ENCODE data around the gene CD2.

CD2 gene

DNA sequence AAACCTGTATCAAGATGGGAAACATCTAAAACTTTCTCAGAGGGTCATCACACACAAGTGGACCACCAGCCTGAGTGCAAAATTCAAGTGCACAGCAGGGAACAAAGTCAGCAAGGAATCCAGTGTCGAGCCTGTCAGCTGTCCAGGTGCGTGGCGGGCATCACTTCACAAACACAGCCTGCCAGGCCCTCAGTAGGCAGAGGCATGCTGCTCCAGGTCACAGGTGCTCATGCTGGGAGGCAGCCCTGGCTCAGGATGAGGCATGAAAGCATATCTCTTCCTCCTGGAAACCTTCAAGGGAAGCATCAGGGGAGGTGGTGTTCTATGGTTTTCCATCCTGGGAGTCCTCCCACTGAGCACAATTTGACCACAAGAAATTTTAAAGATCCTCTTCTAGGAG, 6.3 kb downstream of the CD2 start:
- no peak for FAIRE-seq
- DNase-seq (ENCODE audit: low spot score), result no peak

DNA sequence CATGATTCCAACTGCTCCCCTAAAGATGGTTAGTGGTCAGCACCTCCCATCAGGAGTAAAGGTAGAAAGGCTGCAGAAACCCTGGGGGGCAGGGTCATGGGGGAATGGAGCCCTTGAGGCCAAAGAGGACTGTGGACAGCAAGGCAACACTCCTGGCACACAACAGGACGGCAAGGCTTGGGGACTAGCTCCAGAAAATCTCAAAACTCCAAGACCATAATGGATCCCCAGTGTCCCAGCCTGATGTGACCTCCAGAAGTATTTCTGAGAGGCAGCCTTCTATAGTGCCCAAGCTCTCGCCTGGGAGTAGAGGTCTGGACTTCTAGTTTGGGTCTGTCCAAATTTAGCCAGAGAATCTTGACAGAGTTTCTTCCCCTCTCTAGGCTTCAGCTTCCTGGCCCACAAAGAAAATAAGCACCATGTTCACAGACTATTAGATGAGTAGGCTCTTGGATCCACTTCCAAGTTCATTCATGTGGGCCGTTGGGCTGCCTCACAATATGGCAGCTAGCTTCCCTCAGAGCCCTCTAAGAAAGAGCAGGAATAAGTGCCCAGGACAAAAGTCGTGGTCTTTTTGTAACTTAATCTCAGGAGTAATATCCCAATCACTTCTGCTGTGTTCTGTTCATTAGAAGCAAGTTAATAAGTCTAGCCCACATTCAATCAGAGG, 6.9 kb downstream of the CD2 start:
- FAIRE-seq (no peak), DNase-seq (ENCODE audit: low spot score) (no peak)

DNA sequence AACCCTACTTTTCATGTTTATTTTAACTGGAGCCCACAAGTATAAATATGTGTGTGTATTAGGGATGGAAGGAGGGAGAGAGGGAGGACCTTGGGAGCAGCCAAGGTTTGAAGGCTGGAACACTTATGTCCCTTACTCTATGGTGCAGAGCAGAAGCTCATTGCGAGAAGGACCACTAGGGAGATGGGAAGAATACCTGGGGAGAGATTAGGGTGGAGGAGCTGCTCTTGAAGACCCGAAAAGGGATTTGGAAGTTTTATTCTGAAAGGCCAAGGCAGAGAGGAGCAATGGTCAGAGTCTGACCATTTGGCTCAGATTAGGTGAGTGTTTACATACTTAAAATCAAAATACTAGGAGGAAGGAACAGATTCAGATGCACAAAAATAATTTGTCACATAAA, 8.1 kb downstream of the CD2 start:
- no peak for DNase-seq (ENCODE audit: low spot score)
- FAIRE-seq, result no peak

DNA sequence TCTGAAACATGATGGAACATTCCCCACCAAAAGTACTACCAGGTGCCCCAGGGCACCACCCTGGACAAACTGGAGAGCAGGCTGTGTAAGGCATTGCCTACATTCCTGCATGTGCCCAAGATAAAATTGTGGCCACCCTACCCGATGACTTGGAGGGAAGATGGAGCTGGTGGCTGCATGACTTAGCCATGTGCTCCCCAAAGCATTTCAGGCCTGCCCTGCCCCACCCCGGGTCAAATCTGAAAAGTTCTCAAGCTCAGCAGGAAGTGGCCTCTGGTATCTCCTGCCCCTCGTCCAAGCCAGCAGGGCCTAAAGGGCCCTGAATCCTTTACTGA, 8.5 kb downstream of the CD2 start:
- FAIRE-seq (no peak), DNase-seq (ENCODE audit: low spot score) (no peak)

DNA sequence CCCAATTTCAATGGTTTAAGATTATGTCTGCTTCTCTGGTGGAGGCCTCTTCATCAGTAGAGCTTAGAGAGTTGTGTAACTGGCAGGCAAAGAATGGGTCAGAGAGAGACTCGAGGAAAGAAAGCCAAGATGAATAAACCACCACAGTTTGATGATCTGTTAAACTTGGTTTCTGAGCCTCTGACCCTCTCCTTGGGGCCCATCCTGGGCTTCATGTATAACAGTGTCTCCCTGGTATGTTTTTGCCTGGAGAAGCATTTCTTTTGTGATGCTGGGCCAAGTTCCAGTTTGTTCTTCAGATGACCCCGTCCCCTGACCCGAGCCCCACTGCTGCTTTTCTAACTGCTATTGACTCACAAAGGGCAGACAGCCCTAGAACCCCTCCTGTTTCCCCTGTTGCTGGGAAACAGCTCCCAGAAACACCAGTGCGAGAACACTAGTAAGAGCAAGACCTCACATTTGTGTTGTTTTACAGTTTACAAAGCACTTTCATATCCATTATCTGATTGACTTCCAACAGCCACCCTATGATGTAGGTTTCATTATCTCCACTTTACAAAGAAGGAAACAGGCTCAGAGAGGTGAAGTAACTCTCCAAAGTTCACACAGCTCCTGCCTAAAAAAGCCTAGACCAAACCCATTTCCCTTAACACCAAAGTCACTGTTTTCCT, 9.0 kb downstream of the CD2 start:
- no peak for DNase-seq (ENCODE audit: low spot score)
- FAIRE-seq, result no peak

DNA sequence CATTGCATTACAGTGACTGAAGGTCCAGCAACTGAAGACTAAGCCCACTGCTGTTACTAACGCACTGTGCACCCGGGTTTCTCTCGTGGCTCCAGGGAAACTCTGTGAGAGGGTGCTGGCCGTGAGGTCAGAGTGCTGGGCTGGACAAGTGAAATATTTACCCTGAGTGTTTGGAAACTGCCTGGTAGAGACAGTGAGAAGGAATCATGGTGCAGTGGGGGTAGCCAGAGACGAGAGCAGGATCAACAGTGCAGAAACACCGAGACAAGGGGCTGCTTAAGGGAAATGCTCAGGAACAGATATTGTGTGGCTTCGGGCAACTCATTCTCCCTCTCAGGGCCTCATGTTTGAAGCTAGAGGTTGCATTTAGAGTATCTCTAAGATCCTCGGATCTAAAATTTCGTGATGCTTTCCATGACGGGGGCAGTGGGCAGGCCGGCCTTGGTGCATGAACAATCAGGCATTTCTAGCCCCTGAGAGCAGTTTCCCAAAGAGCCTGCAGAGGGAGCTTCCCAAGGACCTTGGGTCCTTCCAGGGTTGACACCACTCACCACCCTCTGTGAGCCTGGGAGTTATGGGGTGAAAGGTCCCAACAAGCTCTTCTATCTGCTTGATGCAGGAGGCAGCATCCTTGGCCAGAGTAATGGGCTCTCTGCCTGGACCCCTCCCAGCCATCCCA, 9.7 kb downstream of the CD2 start:
- no peak for DNase-seq (ENCODE audit: low spot score)
- no peak for FAIRE-seq

DNA sequence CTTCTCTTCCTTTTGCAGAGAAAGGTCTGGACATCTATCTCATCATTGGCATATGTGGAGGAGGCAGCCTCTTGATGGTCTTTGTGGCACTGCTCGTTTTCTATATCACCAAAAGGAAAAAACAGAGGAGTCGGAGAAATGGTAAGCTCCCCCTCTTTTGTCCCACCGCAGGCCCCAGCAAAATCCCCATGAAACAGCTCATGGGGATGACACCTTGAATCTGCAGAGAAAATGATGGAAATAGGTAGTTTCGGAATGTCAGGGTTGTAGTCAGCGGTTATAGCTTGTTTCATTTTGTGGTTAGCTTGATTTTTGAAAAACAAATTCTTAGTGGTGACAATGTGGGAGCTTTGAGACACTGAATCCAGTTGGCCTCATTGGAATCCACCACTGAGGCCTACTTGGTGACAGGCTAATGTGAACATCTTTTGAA, 10.3 kb downstream of the CD2 start:
- DNase-seq (ENCODE audit: low spot score), result no peak

DNA sequence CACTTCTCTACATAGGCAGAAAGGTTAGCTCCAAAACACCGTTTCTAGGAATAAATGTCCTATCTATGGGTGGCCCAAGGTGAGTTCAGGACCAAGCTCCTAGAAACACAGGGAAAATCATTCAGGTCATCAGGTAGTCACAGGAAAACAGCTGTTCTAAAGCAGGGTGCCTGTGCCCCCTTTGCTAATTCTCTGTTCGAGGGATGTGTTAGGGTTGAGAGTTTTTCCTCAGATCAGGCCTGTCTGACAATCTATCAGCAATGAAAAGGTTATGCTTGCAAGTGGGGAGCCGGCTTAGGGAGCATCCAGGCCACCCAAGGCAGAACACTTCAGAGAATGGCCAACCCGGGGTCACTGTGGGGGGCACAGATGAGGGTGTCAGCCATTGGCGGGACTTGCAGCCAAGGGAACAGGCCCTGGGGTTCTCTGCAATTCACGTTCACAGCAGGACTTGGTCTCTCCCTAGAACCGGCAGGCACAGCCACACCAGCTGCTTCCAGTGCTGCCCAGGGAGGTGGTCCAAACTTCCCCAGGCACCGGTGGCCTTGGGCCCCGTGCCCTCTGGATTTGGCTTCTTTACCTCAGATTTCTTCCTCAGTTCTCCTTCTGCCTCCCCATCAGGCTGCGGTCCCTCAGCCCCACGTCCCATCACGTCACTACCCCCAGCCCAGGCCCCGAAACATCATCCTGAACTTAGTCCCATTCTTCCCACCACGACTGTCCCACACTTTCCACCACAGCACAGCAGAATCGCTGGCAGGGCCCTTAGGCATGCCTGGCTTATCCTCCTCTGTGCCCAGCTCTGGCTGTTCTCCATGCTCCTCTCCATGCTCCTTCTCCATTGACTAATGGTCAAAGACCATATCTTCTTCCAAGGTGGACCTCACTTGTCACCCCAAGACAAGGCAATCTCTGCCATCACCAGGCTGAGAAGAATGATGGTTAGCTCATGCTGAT, 11.0 kb downstream of the CD2 start:
- no peak for DNase-seq (ENCODE audit: low spot score)
- FAIRE-seq, result no peak

More for the DNA sequence above, 10.3 kb downstream of the CD2 start:
- FAIRE-seq, result no peak

DNA sequence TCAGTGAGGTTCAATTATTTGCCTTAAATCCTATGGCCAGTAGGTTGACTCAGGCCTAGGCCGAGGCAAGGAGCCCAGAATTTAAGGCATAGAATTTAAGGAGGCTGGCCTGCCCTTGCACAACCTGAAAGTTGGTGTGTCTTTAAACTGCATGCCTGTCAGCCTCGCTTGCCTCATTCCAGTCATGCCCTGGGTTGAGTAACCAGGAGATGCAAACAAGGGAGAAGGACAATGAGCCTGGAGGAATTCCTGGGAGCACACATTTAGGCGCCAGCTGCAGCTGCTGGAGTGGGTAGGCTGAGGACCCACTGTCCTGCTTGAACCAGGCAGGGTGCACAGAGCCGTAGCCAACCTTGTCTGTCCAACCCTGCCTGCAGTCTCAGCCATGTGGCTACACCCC, 11.7 kb downstream of the CD2 start:
- DNase-seq (ENCODE audit: low spot score) (no peak), FAIRE-seq (no peak)

DNA sequence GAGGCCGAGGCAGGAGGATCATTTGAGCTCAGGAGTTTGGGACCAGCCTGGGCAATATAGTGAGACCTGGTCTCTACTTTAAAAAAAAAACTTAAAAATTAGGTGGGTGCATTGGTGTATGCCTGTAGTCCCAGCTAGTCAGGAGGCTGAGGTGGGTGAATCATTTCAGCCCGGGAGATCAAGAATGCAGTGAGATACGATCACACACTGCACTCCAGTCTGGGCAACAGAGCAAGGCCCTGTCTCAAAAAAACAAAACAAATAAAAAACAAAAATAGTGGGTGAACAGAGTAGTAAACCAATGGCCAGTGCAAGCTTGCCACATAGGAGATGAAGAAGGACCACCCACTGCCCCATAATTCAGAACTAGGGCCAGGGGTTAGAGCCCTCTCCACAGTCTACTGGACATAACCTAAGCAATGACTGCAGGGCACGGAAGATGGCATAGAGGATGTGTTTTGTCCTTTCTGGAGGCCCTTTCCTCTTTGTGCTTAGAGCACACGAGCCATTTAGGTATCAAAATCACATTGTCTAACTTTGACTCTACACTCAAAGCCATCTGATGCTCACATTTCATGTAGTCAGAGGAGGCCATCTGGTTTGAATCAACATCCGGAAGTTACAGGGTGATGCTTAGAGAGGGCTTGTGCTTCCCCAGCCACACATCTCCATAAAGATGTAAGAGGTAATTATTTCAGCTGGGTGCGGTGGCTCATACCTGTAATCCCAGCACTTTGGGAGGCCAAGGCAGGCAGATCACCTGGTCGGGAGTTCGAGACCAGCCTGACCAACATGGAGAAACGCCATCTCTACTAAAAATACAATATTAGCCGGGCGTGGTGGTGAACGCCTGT, 12.6 kb downstream of the CD2 start:
- DNase-seq (ENCODE audit: low spot score), result no peak
- no peak for FAIRE-seq

DNA sequence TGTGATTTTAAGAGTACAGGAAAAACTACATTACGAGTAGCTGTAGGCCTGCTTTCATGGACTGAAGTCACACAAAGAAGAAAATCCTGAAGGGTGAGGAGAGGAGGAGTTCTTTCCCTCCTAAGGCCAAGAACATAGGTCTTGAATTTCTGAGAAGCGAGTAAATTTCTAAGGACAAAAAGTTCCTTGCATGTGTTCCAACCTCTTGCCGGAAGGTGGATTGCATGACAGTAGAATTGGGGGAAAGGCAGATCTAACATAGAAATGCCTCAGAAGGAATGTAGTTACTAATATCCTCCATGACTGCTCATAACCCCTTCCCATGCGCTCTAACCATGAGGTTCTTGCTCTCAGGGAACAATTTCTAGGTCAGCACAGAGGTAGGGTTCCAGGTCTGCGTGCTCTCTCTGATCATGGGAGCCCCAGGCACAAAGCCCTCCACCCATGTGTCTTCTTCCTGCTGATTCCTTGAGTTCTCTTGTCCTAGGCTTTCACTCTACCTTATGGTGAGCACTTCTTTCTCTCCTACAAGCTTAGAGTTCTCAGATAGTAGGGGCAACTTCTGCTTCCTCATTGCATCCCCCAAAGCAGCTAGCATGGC, 13.7 kb downstream of the CD2 start:
- FAIRE-seq, result no peak
- DNase-seq (ENCODE audit: low spot score), result no peak

DNA sequence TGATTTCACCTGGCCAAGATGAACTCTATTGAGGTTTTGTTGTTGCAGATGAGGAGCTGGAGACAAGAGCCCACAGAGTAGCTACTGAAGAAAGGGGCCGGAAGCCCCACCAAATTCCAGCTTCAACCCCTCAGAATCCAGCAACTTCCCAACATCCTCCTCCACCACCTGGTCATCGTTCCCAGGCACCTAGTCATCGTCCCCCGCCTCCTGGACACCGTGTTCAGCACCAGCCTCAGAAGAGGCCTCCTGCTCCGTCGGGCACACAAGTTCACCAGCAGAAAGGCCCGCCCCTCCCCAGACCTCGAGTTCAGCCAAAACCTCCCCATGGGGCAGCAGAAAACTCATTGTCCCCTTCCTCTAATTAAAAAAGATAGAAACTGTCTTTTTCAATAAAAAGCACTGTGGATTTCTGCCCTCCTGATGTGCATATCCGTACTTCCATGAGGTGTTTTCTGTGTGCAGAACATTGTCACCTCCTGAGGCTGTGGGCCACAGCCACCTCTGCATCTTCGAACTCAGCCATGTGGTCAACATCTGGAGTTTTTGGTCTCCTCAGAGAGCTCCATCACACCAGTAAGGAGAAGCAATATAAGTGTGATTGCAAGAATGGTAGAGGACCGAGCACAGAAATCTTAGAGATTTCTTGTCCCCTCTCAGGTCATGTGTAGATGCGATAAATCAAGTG, 14.3 kb downstream of the CD2 start:
- FAIRE-seq, result no peak
- no peak for DNase-seq (ENCODE audit: low spot score)

DNA sequence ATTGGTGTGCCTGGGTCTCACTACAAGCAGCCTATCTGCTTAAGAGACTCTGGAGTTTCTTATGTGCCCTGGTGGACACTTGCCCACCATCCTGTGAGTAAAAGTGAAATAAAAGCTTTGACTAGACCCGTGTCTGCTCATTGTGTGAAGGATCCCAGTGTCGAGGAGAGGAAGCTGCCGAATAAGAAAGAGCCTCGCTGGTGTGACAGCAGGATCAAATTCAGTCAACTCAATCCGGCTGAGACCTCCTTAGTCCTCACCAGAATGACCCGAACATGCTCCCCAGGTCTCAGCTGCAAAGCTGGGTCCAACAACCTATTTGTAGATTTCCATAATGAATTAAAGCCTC, 14.8 kb downstream of the CD2 start:
- no peak for FAIRE-seq
- no peak for DNase-seq (ENCODE audit: low spot score)

DNA sequence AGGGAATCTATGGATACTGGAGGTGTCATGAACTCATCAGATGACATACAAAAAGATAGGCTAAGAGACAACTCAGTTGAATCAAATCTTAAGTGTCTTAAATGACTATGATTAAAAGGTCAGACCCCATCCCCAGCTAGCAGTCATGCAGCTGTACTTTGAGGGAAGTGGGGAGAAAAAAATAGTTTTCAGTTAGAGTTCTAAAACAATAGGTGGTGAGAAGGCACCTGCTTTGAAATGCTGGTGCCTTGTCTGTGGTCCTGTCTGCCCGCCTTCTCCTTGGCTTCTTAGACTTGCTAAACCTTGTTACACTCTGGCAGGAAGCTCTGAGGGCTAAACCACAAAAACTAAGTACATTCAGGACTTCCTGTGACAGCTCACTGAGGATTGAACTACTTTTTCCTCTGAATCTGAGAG, 15.3 kb downstream of the CD2 start:
- FAIRE-seq (no peak), DNase-seq (ENCODE audit: low spot score) (no peak)

DNA sequence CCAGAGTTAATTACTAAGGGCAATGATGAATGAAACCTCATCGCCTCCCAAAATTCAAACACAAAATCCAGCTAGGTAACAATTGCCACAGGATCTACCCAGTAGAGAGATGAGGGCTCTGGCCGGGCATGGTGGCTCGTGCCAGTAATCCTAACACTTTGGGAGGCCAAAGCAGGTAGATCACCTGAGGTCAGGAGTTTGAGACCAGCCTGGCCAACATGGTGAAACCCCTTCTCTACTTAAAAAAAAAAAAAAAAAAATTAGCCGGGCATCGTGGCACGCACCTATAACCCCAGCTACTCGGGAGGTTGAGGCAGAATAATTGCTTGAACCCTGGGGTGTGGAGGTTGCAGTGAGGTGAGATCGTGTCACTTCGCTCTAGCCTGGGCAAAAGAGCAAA, 15.8 kb downstream of the CD2 start:
- no peak for DNase-seq (ENCODE audit: low spot score)
- no peak for FAIRE-seq

DNA sequence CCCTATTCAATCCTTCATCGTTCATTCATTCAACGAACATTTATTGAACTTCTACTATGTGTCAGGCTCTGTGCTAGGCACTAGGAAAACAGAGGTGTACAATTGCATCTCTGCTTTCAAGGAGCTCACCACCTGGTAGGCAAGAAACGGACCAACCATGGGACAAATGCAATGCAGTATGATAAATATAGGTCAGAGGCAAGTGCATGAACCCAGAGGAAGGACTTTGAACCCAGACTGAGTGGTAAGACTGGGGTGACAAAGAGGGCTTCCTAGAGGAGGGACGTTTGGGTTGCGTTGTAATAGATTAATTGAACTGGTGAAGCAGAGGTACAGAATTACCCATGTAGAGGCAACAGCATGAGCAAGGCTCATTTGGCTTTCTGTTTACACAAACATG, 16.4 kb downstream of the CD2 start:
- no peak for DNase-seq (ENCODE audit: low spot score)
- FAIRE-seq, result no peak

DNA sequence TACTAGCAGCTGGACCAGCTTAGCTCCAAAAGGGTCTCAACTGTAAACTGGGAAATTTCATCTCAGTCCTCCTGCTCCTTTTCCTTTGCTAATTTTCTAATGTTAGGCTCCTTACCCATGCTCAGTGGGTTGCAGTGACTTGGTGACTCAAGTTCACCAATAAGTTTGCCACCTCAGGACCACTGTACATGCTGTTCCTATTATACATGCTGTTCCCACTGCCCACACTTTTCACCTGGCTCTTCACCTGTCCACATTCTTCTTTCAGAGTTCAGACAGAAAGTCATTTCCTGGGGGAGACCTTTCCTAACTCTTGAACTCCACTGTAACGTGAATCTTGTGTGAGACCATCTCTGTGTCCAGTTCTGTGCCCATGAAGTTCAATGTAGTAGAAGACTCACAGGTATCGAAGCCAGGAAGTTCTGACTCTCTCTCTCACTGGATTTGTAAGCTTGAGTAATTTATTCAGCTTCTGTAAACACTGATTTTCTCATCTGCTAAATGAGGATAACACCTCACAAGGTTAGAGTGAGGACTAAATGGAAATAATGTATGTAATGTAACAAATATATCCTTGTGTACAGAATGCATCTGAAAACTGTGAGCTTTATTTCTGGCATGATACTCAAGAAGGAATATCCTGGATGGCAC, 17.9 kb downstream of the CD2 start:
- FAIRE-seq (no peak), DNase-seq (ENCODE audit: low spot score) (no peak)

DNA sequence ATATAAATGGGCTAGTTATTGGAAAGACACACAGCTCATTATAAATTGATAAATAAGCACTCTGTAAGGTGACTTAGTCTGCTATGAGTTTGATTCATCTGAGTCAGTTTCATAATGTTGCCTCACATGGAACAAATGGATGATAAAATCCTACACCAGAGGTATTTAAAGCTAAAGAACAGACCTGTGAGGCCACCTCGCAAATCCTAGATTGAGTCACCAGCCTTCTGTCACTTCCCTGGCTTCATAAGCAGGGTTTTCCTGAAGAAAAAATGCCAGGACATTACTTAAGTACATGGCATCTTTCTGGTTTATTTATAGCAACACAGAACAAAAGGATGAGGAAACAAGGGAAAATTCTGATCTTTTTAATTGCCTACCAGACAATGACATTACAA, 18.4 kb downstream of the CD2 start:
- FAIRE-seq, result no peak
- no peak for DNase-seq (ENCODE audit: low spot score)

DNA sequence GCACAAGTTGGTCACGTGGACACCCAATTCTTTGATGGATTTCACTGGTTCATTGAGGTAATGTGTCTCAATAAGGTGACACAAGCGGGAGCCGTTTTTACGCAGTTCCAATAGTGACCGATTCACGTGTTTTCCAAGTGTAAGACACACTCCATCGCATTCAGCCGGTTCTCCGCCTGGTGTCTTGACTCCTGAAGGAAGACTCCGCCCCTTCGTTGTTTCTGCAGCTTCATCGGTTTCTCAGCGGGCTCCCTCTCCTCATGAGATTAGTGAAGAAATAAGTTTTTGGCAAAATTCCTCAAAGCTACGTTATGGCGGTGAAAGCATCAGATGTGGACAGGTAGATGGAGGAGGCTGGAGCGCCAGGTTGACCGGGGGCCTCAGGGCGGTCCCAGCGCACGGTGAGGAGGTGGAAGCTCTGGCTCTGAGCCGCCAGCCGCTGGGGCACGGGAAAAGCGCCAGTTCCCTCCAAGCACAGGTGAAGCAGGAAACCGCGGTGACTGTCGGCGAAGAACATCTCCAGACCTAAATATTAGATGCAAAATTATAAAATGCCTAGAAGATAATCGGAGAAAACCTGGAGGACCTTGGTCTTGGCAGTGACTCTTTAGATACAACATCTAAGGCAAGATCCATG, 21.0 kb downstream of the CD2 start:
- no peak for FAIRE-seq
- no peak for DNase-seq (ENCODE audit: low spot score)
